AG04450 (cell line): ENCODE measurements around the gene ACTRT2. TPM values are rescaled to one million over a fixed set of nuclear protein-coding genes. Genes with fewer than 3 reads are reported as not detected.

ENCODE experiments used
- CTCF ChIA-PET: fragments of 300-600, 350-600 bp; formaldehyde crosslinking; extraction: SDS; loops from one replicate; lab custom pipeline; 2022; ENCODE audit warnings: antibody characterized with exemption, inconsistent platforms; lab: Charles Lee
- POLR2A ChIA-PET: fragments of 350-600 bp; formaldehyde crosslinking; extraction: SDS; loops from one replicate; lab custom pipeline; 2021; ENCODE audit warnings: antibody characterized with exemption, inconsistent platforms; lab: Yijun Ruan, JAX
- DNase-seq: peaks from one replicate; pipeline ENCODE4 v3.0.0-alpha.2; 2011; ENCODE audit warnings: low read depth, low spot score
- H3K27ac ChIP-seq: one replicate; pipeline ENCODE4 v1.5.1; 2012; ENCODE audit warnings: low read depth, low read length, control low read depth
- H3K27me3 ChIP-seq: one replicate; pipeline ENCODE4 v1.6.0; 2012; ENCODE audit warnings: low read length; ENCODE audit not compliant: control insufficient read depth, insufficient read depth
- H3K4me3 ChIP-seq: 2 replicates; pipeline ENCODE4 v1.5.1; 2011; ENCODE audit warnings: mild to moderate bottlenecking, low read depth, low read length, control low read depth
- H3K9me3 ChIP-seq: 2 replicates; pipeline ENCODE4 v1.5.1; 2012; ENCODE audit warnings: low read length; ENCODE audit not compliant: control insufficient read depth, insufficient read depth
- CTCF ChIP-seq: IDR thresholded peaks from 2 replicates; pipeline ENCODE4 v1.5.1; 2011; ENCODE audit warnings: low read depth, low read length, control low read depth, inconsistent platforms
- polyA plus RNA-seq: library from polyadenylated mRNA; depleted of rRNA; stranded (reverse); fragments of >200 nt; gene quantifications from 2 replicates; pipeline ENCODE4 v1.2.3, GENCODE V29; 2011

ACTRT2 gene
- polyA plus RNA-seq, 1 experiment = not detected

GRCh38 chr1:3029991-3030662, 8.9 kb downstream of the ACTRT2 start:
- CTCF ChIA-PET = no interaction called here
- peaks cover 67% of the 10 kb centered on the region for H3K9me3 ChIP-seq

GRCh38 chr1:3030663-3031381, 9.6 kb downstream of the ACTRT2 start:
- Histone ChIP-seq H3K27ac (no peak overlapping the region), H3K4me3 (no peak overlapping the region), H3K27me3 (no peaks in the 10 kb centered on the region), H3K9me3 (peaks cover 67% of the 10 kb centered on the region)
- ChIA-PET CTCF (no interaction called here), POLR2A (no interaction called here)
- no peak for TF ChIP-seq CTCF
- DNase-seq = no peak

More at GRCh38 chr1:3029991-3030662, 8.9 kb downstream of the ACTRT2 start:
- Histone ChIP-seq H3K4me3 (no peak overlapping the region), H3K27me3 (no peaks in the 10 kb centered on the region), H3K27ac (no peak overlapping the region)
- no peak for DNase-seq
- no peak for TF ChIP-seq CTCF
- POLR2A ChIA-PET = no interaction called here

GRCh38 chr1:3031401-3032221, 10.3 kb downstream of the ACTRT2 start:
- no peak overlapping the region for H3K27ac ChIP-seq
- DNase-seq = no peak
- no peaks in the 10 kb centered on the region for H3K27me3 ChIP-seq
- H3K4me3 ChIP-seq = no peak overlapping the region
- POLR2A ChIA-PET = no interaction called here
- CTCF ChIA-PET = no interaction called here
- peaks cover 70% of the 10 kb centered on the region for H3K9me3 ChIP-seq
- TF ChIP-seq CTCF = no peak

GRCh38 chr1:3032371-3033039, 11.2 kb downstream of the ACTRT2 start:
- Histone ChIP-seq H3K4me3 (no peak overlapping the region), H3K9me3 (peaks cover 68% of the 10 kb centered on the region), H3K27ac (no peak overlapping the region), H3K27me3 (no peaks in the 10 kb centered on the region)
- no peak for TF ChIP-seq CTCF
- CTCF ChIA-PET = no interaction called here
- DNase-seq = no peak
- POLR2A ChIA-PET = no interaction called here
